Trophoblast cell (in vitro differentiated cells and primary cell): ENCODE data around the gene CACNA2D1.

Source experiments
- DNase-seq, 2 donors: peaks; one replicate each; pipeline ENCODE4 v3.0.0-alpha.2; 2016
- H2AFZ ChIP-seq: 2 replicates; pipeline ENCODE4 v1.6.1; 2013; ENCODE audit warnings: low read length, moderate library complexity, mild to moderate bottlenecking; ENCODE audit not compliant: insufficient read depth, poor library complexity
- H2AK5ac ChIP-seq: 2 replicates; pipeline ENCODE4 v1.6.1; 2013; ENCODE audit warnings: mild to moderate bottlenecking, low read length
- H2BK120ac ChIP-seq: 2 replicates; pipeline ENCODE4 v1.6.1; 2013; ENCODE audit warnings: low read length, mild to moderate bottlenecking, moderate library complexity; ENCODE audit not compliant: insufficient read depth, poor library complexity
- H2BK12ac ChIP-seq: 2 replicates; pipeline ENCODE4 v1.6.1; 2013; ENCODE audit warnings: mild to moderate bottlenecking, low read length, moderate library complexity
- H2BK5ac ChIP-seq: 2 replicates; pipeline ENCODE4 v1.6.1; 2013; ENCODE audit warnings: low read length, low read depth, moderate library complexity, mild to moderate bottlenecking; ENCODE audit not compliant: poor library complexity
- H3K14ac ChIP-seq: 2 replicates; pipeline ENCODE4 v1.6.1; 2013; ENCODE audit warnings: mild to moderate bottlenecking, low read length
- H3K18ac ChIP-seq: 2 replicates; pipeline ENCODE4 v1.6.1; 2013; ENCODE audit warnings: mild to moderate bottlenecking, low read length
- H3K23ac ChIP-seq: 2 replicates; pipeline ENCODE4 v1.6.1; 2013; ENCODE audit warnings: low read length
- H3K27ac ChIP-seq: 2 replicates; pipeline ENCODE4 v1.5.1; 2013; ENCODE audit warnings: low read depth, mild to moderate bottlenecking, inconsistent platforms, low read length, moderate library complexity
- H3K27me3 ChIP-seq: 2 replicates; pipeline ENCODE4 v1.6.1; 2013; ENCODE audit warnings: inconsistent platforms, mild to moderate bottlenecking, low read length, moderate library complexity; ENCODE audit not compliant: insufficient read depth
- H3K36me3 ChIP-seq, 2 experiments: 1 replicate in 1 of 2; 2 replicates in 1 of 2; pipeline ENCODE4 v1.6.1; 2013; ENCODE audit warnings: low read length in 2 of 2, mild to moderate bottlenecking in 2 of 2, moderate library complexity in 1 of 2; ENCODE audit not compliant: insufficient read depth in 2 of 2, control insufficient read depth in 1 of 2
- H3K4ac ChIP-seq: 2 replicates; pipeline ENCODE4 v1.6.1; 2013; ENCODE audit warnings: low read depth, mild to moderate bottlenecking, low read length, moderate library complexity
- H3K4me1 ChIP-seq, 2 experiments: 1 replicate in 1 of 2; 2 replicates in 1 of 2; pipeline ENCODE4 v1.6.1; 2013; ENCODE audit warnings: low read length in 2 of 2, mild to moderate bottlenecking in 2 of 2, moderate library complexity in 1 of 2; ENCODE audit not compliant: insufficient read depth in 2 of 2, control insufficient read depth in 1 of 2
- H3K4me2 ChIP-seq: 2 replicates; pipeline ENCODE4 v1.6.1; 2013; ENCODE audit warnings: inconsistent platforms, mild to moderate bottlenecking, low read length, moderate library complexity
- H3K4me3 ChIP-seq: 2 replicates; pipeline ENCODE4 v1.5.1; 2013; ENCODE audit warnings: mild to moderate bottlenecking, low read depth, low read length, inconsistent platforms
- H3K79me1 ChIP-seq: one replicate; pipeline ENCODE4 v1.6.1; 2013; ENCODE audit warnings: low read length
- H3K79me2 ChIP-seq: 2 replicates; pipeline ENCODE4 v1.6.1; 2013; ENCODE audit warnings: low read length, mild to moderate bottlenecking; ENCODE audit not compliant: control insufficient read depth, insufficient read depth, poor library complexity
- H3K9ac ChIP-seq: 2 replicates; pipeline ENCODE4 v1.6.1; 2013; ENCODE audit warnings: mild to moderate bottlenecking, low read length
- H3K9me3 ChIP-seq: 2 replicates; pipeline ENCODE4 v1.6.1; 2013; ENCODE audit warnings: low read depth, mild to moderate bottlenecking, control low read depth, inconsistent platforms, low read length; ENCODE audit not compliant: insufficient read depth
- H4K12ac ChIP-seq: 2 replicates; pipeline ENCODE4 v1.6.1; 2013; ENCODE audit warnings: low read depth, mild to moderate bottlenecking, low read length, moderate library complexity
- H4K8ac ChIP-seq: 2 replicates; pipeline ENCODE4 v1.6.1; 2013; ENCODE audit warnings: low read depth, mild to moderate bottlenecking, low read length, moderate library complexity
- H4K91ac ChIP-seq: one replicate; pipeline ENCODE4 v1.6.1; 2013; ENCODE audit warnings: low read depth, mild to moderate bottlenecking, low read length, moderate library complexity
- WGBS: extraction: QIAGEN DNeasy Blood & Tissue Kit; methylation state at CpG from one replicate; pipeline ENCODE4 v1.1.7; 2013; ENCODE audit warnings: missing lambda C conversion rate; ENCODE audit not compliant: insufficient read length, insufficient coverage; ENCODE audit errors: extremely low coverage; 5-methylcytosine and 5-hydroxymethylcytosine counted together

CACNA2D1 gene

GRCh38 chr7:82360591-82361368, 82.8 kb downstream of the CACNA2D1 start:
- no peaks in the 10 kb centered on the region for H3K27me3 ChIP-seq
- no peak overlapping the region for H2AK5ac ChIP-seq
- H3K4me2 ChIP-seq, result no peak overlapping the region
- H3K9ac ChIP-seq, result no peak overlapping the region
- no peaks in the 10 kb centered on the region for H3K36me3 ChIP-seq
- H3K23ac ChIP-seq, result no peak overlapping the region
- H3K4me1 ChIP-seq, result no peaks in the 10 kb centered on the region
- H3K79me1 ChIP-seq, result no peaks in the 10 kb centered on the region
- H3K4ac ChIP-seq, result no peak overlapping the region
- no peak overlapping the region for H3K27ac ChIP-seq
- no peak overlapping the region for H4K12ac ChIP-seq
- no peak overlapping the region for H2AFZ ChIP-seq
- no peak overlapping the region for H2BK5ac ChIP-seq
- H3K9me3 ChIP-seq, result no peaks in the 10 kb centered on the region
- no peak overlapping the region for H3K14ac ChIP-seq
- WGBS, result no CpG with 5 or more reads among the region's 2 CpGs
- no peak overlapping the region for H3K18ac ChIP-seq
- no peak overlapping the region for H4K91ac ChIP-seq
- no peaks in the 10 kb centered on the region for H3K79me2 ChIP-seq
- H2BK12ac ChIP-seq, result no peak overlapping the region
- no peak overlapping the region for H3K4me3 ChIP-seq
- DNase-seq, result no peak
- H2BK120ac ChIP-seq, result no peak overlapping the region
- no peak overlapping the region for H4K8ac ChIP-seq

GRCh38 chr7:82359426-82359825, 84.2 kb downstream of the CACNA2D1 start:
- no peak overlapping the region for H2BK5ac ChIP-seq
- no peaks in the 10 kb centered on the region for H3K79me1 ChIP-seq
- H2AK5ac ChIP-seq, result no peak overlapping the region
- H3K27me3 ChIP-seq, result no peaks in the 10 kb centered on the region
- no peak overlapping the region for H4K12ac ChIP-seq
- DNase-seq, result no peak
- H3K4me2 ChIP-seq, result no peak overlapping the region
- H3K27ac ChIP-seq, result no peak overlapping the region
- H3K9ac ChIP-seq, result no peak overlapping the region
- no peak overlapping the region for H3K23ac ChIP-seq
- no peak overlapping the region for H4K8ac ChIP-seq
- no peak overlapping the region for H2AFZ ChIP-seq
- no peak overlapping the region for H2BK120ac ChIP-seq
- no CpG with 5 or more reads among the region's 3 CpGs for WGBS
- H3K14ac ChIP-seq, result no peak overlapping the region
- H2BK12ac ChIP-seq, result no peak overlapping the region
- H4K91ac ChIP-seq, result no peak overlapping the region
- H3K79me2 ChIP-seq, result no peaks in the 10 kb centered on the region
- H3K4me3 ChIP-seq, result no peak overlapping the region
- no peak overlapping the region for H3K4ac ChIP-seq
- H3K18ac ChIP-seq, result no peak overlapping the region
- no peaks in the 10 kb centered on the region for H3K9me3 ChIP-seq
- no peaks in the 10 kb centered on the region for H3K4me1 ChIP-seq
- H3K36me3 ChIP-seq, result no peaks in the 10 kb centered on the region

GRCh38 chr7:82358923-82359322, 84.7 kb downstream of the CACNA2D1 start:
- H3K79me1 ChIP-seq, result no peaks in the 10 kb centered on the region
- H2BK12ac ChIP-seq, result no peak overlapping the region
- no peak overlapping the region for H2AFZ ChIP-seq
- H2BK5ac ChIP-seq, result no peak overlapping the region
- H3K4me3 ChIP-seq, result no peak overlapping the region
- H3K9me3 ChIP-seq, result no peaks in the 10 kb centered on the region
- no peak overlapping the region for H2BK120ac ChIP-seq
- no peak overlapping the region for H2AK5ac ChIP-seq
- H3K27me3 ChIP-seq, result no peaks in the 10 kb centered on the region
- no peak overlapping the region for H3K4ac ChIP-seq
- WGBS, result no CpG with 5 or more reads among the region's 5 CpGs
- H3K79me2 ChIP-seq, result no peaks in the 10 kb centered on the region
- H3K4me1 ChIP-seq, result no peaks in the 10 kb centered on the region
- no peak overlapping the region for H4K12ac ChIP-seq
- no peak overlapping the region for H3K4me2 ChIP-seq
- H3K27ac ChIP-seq, result no peak overlapping the region
- H3K23ac ChIP-seq, result no peak overlapping the region
- H3K18ac ChIP-seq, result no peak overlapping the region
- no peak for DNase-seq
- no peak overlapping the region for H4K91ac ChIP-seq
- no peak overlapping the region for H4K8ac ChIP-seq
- H3K36me3 ChIP-seq, result no peaks in the 10 kb centered on the region
- no peak overlapping the region for H3K9ac ChIP-seq
- H3K14ac ChIP-seq, result no peak overlapping the region

- H4K12ac ChIP-seq, result no peak overlapping the region
- H3K4me1 ChIP-seq, result no peaks in the 10 kb centered on the region
- no peak overlapping the region for H2BK12ac ChIP-seq
- no peak overlapping the region for H2AFZ ChIP-seq
- H3K4ac ChIP-seq, result no peak overlapping the region
- no peaks in the 10 kb centered on the region for H3K79me1 ChIP-seq
- H2BK120ac ChIP-seq, result no peak overlapping the region
- H4K91ac ChIP-seq, result no peak overlapping the region
- no peak overlapping the region for H3K14ac ChIP-seq
- no peak overlapping the region for H3K18ac ChIP-seq
- no peaks in the 10 kb centered on the region for H3K36me3 ChIP-seq
- no peaks in the 10 kb centered on the region for H3K79me2 ChIP-seq
- H3K27ac ChIP-seq, result no peak overlapping the region
- no peak overlapping the region for H3K23ac ChIP-seq
- no peak overlapping the region for H2AK5ac ChIP-seq
- no peak overlapping the region for H3K4me2 ChIP-seq
- H3K27me3 ChIP-seq, result no peaks in the 10 kb centered on the region
- H3K9ac ChIP-seq, result no peak overlapping the region
- no peak overlapping the region for H3K4me3 ChIP-seq
- no peak overlapping the region for H4K8ac ChIP-seq
- no peak overlapping the region for H2BK5ac ChIP-seq
- no peak for DNase-seq
- no peaks in the 10 kb centered on the region for H3K9me3 ChIP-seq
- no CpG with 5 or more reads among the region's 2 CpGs for WGBS
These were observed 85.5 kb downstream of the CACNA2D1 start for GRCh38 chr7:82358009-82358578.
